PC-3 (cell line): ENCODE results near the gene KCNK10. TPM values are rescaled to one million over a fixed set of nuclear protein-coding genes. Genes with fewer than 3 reads are reported as not detected.

ENCODE experiments used
- ATAC-seq: fragments of 200-7000 bp; cut with Tn5 transposase; 2 replicates; pipeline ENCODE4 v1.9.1; 2020; ENCODE audit warnings: mild to moderate bottlenecking, moderate library complexity
- BruUV-seq: library from RNA; stranded (reverse); fragments of 400-500 nt; replicated peaks from 2 replicates; lab custom pipeline; 2021; lab: Mats Ljungman, UMichigan
- CTCF ChIA-PET: fragments of 300-600 bp; sonication (Branson Sonifier 250); formaldehyde crosslinking; loops from one replicate; lab custom pipeline; 2022; ENCODE audit warnings: antibody characterized with exemption; lab: Charles Lee
- POLR2A ChIA-PET: fragments of 300-600 bp; sonication (Branson Sonifier 250); formaldehyde crosslinking; loops from one replicate; lab custom pipeline; 2022; ENCODE audit warnings: antibody characterized with exemption; ENCODE audit not compliant: unreplicated experiment; lab: Charles Lee
- DNase-seq: peaks from one replicate; pipeline ENCODE4 v3.0.0-alpha.2; 2015
- H2AFZ ChIP-seq: fragments of 300-600 bp; sonication (generic); 2 replicates; pipeline ENCODE4 v1.6.0; 2016; ENCODE audit warnings: antibody characterized with exemption, low read length
- H3F3A ChIP-seq: fragments of 300-600 bp; sonication (generic); one replicate; pipeline ENCODE4 v1.6.0; 2017; ENCODE audit warnings: antibody characterized with exemption, low read length, control low read depth, mild to moderate bottlenecking; ENCODE audit not compliant: unreplicated experiment
- H3K27ac ChIP-seq: fragments of 300-600 bp; sonication (generic); 2 replicates; pipeline ENCODE4 v1.5.1; 2016; ENCODE audit warnings: mild to moderate bottlenecking, low read length
- H3K27me3 ChIP-seq: fragments of 300-600 bp; sonication (generic); 2 replicates; pipeline ENCODE4 v1.6.1; 2016; ENCODE audit warnings: low read length, mixed read lengths
- H3K36me3 ChIP-seq: fragments of 300-600 bp; sonication (generic); 2 replicates; pipeline ENCODE4 v1.6.1; 2016; ENCODE audit warnings: low read depth, mixed run types, low read length, mixed read lengths
- H3K4me1 ChIP-seq: fragments of 300-600 bp; sonication (generic); 2 replicates; pipeline ENCODE4 v1.5.1; 2016; ENCODE audit warnings: low read length; ENCODE audit not compliant: insufficient read depth
- H3K4me2 ChIP-seq: fragments of 300-600 bp; sonication (generic); 2 replicates; pipeline ENCODE4 v1.6.0; 2016; ENCODE audit warnings: low read length
- H3K4me3 ChIP-seq: fragments of 300-600 bp; sonication (generic); 2 replicates; pipeline ENCODE4 v1.5.1; 2016; ENCODE audit warnings: mild to moderate bottlenecking, low read length, mixed read lengths
- H3K79me2 ChIP-seq: fragments of 300-600 bp; sonication (generic); 2 replicates; pipeline ENCODE4 v1.6.1; 2017; ENCODE audit warnings: low read length, mixed read lengths
- H3K9ac ChIP-seq: fragments of 300-600 bp; sonication (generic); 2 replicates; pipeline ENCODE4 v1.6.0; 2016; ENCODE audit warnings: mild to moderate bottlenecking, low read length
- H3K9me2 ChIP-seq: fragments of 300-600 bp; sonication (generic); replicated peaks from 2 replicates; pipeline ENCODE4 v1.6.1; 2016; ENCODE audit warnings: mixed run types, low read length, mixed read lengths
- H3K9me3 ChIP-seq: fragments of 300-600 bp; sonication (generic); 2 replicates; pipeline ENCODE4 v1.6.1; 2016; ENCODE audit warnings: low read length, mixed read lengths
- H4K20me1 ChIP-seq: fragments of 300-600 bp; sonication (generic); 2 replicates; pipeline ENCODE4 v1.6.1; 2016; ENCODE audit warnings: low read length, mixed read lengths
- EZH2 ChIP-seq: fragments of 300-600 bp; sonication (generic); IDR thresholded peaks from one replicate; pipeline ENCODE4 v1.6.1; 2017; ENCODE audit warnings: antibody characterized with exemption, mild to moderate bottlenecking, low read length; ENCODE audit not compliant: unreplicated experiment
- EZH2phosphoT487 ChIP-seq: fragments of 300-600 bp; sonication (generic); IDR thresholded peaks from 2 replicates; pipeline ENCODE4 v1.6.1; 2018; ENCODE audit warnings: mild to moderate bottlenecking, antibody characterized with exemption, low read length, borderline replicate concordance
- intact Hi-C: fragments of 100-400 bp; cut with micrococcal nuclease; formaldehyde crosslinking; loops from 2 replicates; pipeline ENCODE4 v1.9.0; 2023
- total RNA-seq: library from RNA; depleted of rRNA; stranded (reverse); fragments of >200 nt; gene quantifications from 2 replicates; pipeline ENCODE4 v1.2.3, GENCODE V29; 2014
- TF ChIP-seq, protein P1 (sequence below): fragments of 300-600 bp; sonication (generic); conservative IDR thresholded peaks from 2 replicates; pipeline ENCODE4 v1.5.1; 2017; ENCODE audit warnings: antibody characterized with exemption, low read depth, mild to moderate bottlenecking, low read length

The KCNK10 gene
- total RNA-seq, 1 experiment from 2014 or later, result not detected

- TF ChIP-seq, protein P1, sequence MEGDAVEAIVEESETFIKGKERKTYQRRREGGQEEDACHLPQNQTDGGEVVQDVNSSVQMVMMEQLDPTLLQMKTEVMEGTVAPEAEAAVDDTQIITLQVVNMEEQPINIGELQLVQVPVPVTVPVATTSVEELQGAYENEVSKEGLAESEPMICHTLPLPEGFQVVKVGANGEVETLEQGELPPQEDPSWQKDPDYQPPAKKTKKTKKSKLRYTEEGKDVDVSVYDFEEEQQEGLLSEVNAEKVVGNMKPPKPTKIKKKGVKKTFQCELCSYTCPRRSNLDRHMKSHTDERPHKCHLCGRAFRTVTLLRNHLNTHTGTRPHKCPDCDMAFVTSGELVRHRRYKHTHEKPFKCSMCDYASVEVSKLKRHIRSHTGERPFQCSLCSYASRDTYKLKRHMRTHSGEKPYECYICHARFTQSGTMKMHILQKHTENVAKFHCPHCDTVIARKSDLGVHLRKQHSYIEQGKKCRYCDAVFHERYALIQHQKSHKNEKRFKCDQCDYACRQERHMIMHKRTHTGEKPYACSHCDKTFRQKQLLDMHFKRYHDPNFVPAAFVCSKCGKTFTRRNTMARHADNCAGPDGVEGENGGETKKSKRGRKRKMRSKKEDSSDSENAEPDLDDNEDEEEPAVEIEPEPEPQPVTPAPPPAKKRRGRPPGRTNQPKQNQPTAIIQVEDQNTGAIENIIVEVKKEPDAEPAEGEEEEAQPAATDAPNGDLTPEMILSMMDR, result no peak
- TF ChIP-seq EZH2phosphoT487 (no peak), EZH2 (no peak)
- no peaks in the 10 kb centered on the region for H3K9me2 ChIP-seq
- no peaks in the 10 kb centered on the region for H3K4me1 ChIP-seq
- H3K27me3 ChIP-seq, result peaks cover 48% of the 10 kb centered on the region
- H3K4me3 ChIP-seq, result no peak overlapping the region
- H3F3A ChIP-seq, result no peaks in the 10 kb centered on the region
- H3K79me2 ChIP-seq, result no peaks in the 10 kb centered on the region
- no peak overlapping the region for H2AFZ ChIP-seq
- no peak overlapping the region for H3K4me2 ChIP-seq
- intact Hi-C loops, result no loop called here
- H3K36me3 ChIP-seq, result no peaks in the 10 kb centered on the region
- BruUV-seq, result no TSS peak
- ATAC-seq, result no peak
- ChIA-PET CTCF (no interaction called here), POLR2A (no interaction called here)
- no peaks in the 10 kb centered on the region for H4K20me1 ChIP-seq
- no peak for DNase-seq
- H3K27ac ChIP-seq, result no peak overlapping the region
- no peak overlapping the region for H3K9ac ChIP-seq
- H3K9me3 ChIP-seq, result no peaks in the 10 kb centered on the region
Observed at GRCh38 chr14:88258021-88258420, 65.0 kb downstream of the KCNK10 start.

DNA sequence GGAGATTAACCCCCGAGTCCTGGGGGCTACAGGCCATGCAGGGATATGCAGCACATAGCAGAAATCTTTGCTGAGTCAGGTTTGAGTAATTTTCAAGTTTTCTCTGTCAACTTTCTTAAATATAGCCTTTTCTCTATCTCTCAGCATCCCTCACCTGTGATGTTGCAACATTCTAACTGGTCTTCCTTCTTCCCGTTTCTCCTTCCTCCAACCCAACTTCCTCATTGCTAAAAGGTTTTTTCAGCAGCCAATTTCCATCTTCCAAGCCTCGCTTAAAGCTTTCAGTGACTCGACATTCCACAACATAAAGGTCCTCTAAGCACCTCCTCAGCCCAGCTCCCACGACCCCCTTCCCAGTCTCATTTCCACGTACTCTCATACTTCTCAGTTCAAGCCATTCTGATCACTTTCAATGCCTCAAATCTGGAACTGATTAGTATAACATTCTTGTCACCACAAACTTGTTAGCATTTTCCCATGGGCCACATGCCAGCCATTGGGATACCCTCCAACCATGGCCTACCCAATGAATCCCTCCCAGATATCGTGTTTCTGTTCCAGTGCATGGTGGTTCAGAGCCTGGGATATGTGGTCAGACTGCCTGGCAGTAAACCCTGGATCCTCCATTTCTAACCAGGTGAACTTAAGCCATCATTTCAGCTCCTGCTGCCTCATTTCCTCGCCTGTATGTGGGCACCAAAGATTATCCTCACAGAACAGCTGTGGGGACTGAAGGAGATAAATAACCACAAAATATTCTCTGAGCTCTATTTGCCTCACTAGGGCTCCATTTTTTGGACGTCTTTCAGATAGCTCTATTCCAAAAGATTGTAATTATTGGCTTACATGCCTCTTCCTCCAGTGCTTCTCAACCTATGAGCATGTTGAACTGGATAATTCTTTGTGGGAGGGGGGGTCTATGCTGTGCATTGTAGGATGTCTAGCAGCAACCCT is 65.8 kb downstream of the KCNK10 start:
- no peak for TF ChIP-seq EZH2phosphoT487
- TF ChIP-seq, protein P1, result no peak
- no peak for TF ChIP-seq EZH2
- ATAC-seq, result no peak
- no peak overlapping the region for H3K9ac ChIP-seq
- H4K20me1 ChIP-seq, result no peaks in the 10 kb centered on the region
- no peak for DNase-seq
- POLR2A ChIA-PET, result no interaction called here
- no peak overlapping the region for H3K4me2 ChIP-seq
- H3K36me3 ChIP-seq, result no peaks in the 10 kb centered on the region
- intact Hi-C loops, result no loop called here
- peaks cover 48% of the 10 kb centered on the region for H3K27me3 ChIP-seq
- no peak overlapping the region for H3K27ac ChIP-seq
- no peaks in the 10 kb centered on the region for H3K9me3 ChIP-seq
- H3K9me2 ChIP-seq, result no peaks in the 10 kb centered on the region
- CTCF ChIA-PET, result no interaction called here
- no peaks in the 10 kb centered on the region for H3K4me1 ChIP-seq
- H3K79me2 ChIP-seq, result no peaks in the 10 kb centered on the region
- no peaks in the 10 kb centered on the region for H3F3A ChIP-seq
- no peak overlapping the region for H3K4me3 ChIP-seq
- no TSS peak for BruUV-seq
- H2AFZ ChIP-seq, result no peak overlapping the region

DNA sequence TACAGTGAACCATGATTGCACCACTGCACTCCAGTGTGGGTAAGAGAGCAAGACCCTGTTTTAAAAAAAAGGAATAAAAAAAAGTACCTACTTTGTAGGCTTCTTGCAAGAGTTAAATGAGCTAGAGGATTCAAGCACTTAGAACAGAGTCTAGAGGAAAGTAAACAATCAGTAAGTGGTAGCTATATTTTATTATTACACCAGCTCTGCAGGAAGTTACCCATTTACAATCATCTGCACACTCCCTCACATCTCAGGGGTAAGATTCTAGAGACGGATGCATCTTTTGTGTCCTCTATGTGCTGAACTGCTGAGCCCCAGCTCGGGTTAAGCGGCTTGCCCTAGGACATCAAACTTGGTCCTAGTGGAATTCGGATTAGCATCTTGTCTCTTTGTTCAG is 67.3 kb downstream of the KCNK10 start:
- CTCF ChIA-PET, result no interaction called here
- POLR2A ChIA-PET, result no interaction called here
- Histone ChIP-seq H3K9me3 (no peaks in the 10 kb centered on the region), H3F3A (no peaks in the 10 kb centered on the region), H3K36me3 (no peaks in the 10 kb centered on the region), H2AFZ (no peak overlapping the region), H3K4me2 (no peak overlapping the region), H3K4me1 (no peaks in the 10 kb centered on the region), H3K27ac (no peak overlapping the region), H3K9me2 (no peaks in the 10 kb centered on the region), H3K9ac (no peak overlapping the region), H3K27me3 (peaks cover 48% of the 10 kb centered on the region), H3K79me2 (no peaks in the 10 kb centered on the region), H3K4me3 (no peak overlapping the region), H4K20me1 (no peaks in the 10 kb centered on the region)
- intact Hi-C loops, result no loop called here
- no TSS peak for BruUV-seq
- DNase-seq (no peak), ATAC-seq (no peak)
- TF ChIP-seq EZH2, result no peak
- no peak for TF ChIP-seq EZH2phosphoT487
- TF ChIP-seq, protein P1, result no peak
